NCI-H1694 treated with DMSO at 0.1 percent for 48 hours (cell line): Measurements from ENCODE around the gene INPP5A.
"Not testable (repeated sequence)": the region's sequence is repeated elsewhere in the genome, so short reads cannot be mapped to it uniquely, and the experiment has no call there.

Source experiments
- DNase-seq: peaks from one replicate; lab custom pipeline; 2025; lab: John Stamatoyannopoulos, UW

INPP5A gene

DNA sequence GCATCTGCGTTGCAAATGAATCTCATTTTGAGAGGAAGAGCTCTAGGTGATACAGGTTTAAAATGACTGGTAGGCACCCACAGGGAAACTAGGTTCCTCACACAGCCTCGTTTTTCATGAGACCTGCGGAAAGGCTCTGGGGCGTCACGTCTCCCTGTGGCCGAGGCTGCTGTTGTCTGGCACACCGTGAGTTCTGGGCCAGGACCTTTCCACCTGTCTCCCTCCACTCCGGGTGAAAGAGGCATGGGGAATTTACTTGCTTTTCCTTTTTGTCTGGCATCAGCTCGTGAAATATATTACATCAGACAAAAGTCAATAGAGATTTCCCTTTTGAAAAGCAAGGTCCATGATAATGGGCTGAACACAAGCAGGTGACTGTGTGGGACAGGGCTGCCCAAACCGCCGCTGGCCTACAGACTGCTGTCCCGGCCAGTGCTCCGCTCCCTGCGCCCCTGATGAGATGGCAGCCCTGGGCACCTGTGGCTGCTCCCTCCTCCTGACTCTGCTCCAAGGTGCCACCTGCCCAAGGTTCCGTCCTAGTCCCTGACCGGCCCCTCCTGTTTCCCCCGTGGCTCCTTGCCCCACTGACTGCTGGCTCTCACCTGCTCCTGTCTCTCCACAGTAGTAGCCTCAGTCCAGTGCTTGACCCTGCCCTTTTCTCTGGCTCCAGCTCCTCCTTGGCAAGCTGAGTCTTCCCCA lies 138.8 kb downstream of the INPP5A start:
- no peak for DNase-seq

DNA sequence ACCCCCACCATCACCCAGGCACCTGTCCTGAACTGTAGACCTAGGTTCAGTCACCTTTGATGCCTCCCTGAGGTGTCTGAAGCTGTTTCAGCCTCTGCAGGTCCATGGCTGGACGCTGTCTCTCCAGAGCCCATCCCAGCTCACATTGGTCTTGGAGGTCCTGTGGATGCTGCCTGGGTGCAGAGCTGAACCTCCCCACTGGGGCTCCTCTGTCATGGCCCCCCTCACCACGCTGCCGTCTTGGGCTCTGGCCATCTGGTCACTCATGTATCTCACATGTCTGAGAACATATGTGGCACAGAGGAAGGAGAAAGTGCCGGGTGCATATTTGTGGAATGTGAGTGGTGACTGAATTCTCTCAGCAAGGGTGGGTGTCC lies 139.5 kb downstream of the INPP5A start:
- no peak for DNase-seq

DNA sequence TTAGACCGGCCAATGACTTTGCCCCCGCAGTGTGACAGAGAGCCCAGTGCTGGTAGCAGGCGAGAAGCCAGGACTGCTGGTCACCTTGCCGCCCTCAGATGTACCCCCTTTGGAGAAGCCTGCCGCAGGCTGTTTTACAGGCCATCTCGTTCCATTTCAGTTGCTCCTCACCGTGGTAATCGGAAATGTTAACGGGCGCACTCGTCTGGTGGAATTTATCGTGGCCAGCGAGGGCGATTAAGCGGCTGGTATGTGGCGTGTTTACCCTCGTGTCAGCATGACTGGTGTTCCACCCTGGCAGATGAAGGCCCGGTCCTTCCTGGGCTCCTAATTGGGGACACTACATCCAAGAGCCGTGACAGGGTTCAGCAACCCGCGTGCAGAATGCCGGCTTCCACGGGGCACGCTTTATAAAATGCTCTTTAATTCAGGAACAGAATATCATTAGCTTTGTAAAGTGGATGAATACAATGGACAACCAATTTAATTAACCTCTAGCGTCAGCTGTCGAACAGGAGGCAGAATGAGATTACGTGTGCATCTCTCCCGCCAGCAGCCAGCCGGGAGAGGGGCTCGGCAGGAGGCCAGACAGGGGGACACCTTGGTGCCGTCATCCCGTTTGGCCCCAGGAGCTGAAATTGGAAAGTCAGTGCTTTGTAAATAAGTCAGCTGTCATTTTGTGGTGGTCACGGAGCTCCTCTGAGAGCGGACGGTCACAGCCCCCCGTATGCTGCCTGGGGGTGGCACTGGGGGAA lies 140.1 kb downstream of the INPP5A start:
- no peak for DNase-seq

DNA sequence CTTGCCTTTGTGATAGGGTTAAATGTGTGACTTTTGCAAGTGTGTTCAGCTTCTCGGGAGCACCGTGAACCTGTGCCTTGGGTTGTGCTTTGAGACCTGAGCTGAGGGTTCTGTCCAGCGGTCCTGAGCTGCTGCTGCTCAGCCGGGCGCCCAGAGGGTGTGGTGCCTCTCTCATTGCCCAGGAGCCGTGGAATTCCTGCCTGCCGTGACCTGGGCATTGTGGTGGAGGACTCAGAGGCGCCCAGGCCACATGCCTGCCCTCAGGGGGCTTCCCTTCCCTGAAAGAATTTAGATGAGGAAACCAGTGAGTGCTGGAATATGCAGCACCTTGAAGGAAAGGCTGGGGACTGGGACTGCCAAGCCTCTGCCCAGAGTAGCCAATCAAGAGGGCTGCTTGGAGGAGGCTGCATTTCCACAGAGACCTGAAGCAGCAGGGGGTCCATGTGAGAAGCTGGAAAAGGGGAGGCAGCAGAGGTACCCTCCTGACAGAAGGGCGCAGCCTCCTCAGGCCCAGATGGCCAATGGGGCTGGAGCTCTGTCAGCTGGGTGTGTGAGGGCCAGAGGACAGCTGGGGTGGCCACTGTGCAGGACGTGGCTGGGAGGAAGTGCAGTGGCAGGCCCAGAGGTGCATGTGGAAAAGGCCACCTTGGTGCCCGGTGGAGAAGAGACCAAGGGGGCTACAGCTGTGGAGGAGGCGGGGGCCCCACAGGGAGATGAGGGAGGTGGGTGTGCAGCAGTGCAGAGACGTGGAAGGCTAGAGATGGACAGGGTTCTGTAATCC lies 141.0 kb downstream of the INPP5A start:
- DNase-seq, result no peak

DNA sequence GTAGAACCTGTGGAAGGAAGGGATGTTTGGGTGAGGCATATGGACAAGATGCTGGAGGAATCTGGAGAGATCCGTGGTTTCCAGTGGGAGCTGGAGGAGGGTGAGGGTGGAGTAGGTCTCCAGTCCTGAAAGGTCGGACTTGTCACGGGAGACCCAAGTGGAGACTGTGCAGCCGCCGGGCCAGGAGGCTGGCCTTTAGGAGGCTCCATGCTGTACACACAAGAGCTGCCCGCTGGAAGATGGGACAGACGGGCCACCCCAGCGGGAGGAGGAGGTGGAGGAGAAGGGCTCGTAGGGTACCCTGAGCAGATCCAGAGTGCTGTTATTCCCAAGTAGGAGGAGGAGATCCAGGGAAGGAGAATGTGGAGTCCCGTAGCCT lies 141.6 kb downstream of the INPP5A start:
- DNase-seq, result no peak

DNA sequence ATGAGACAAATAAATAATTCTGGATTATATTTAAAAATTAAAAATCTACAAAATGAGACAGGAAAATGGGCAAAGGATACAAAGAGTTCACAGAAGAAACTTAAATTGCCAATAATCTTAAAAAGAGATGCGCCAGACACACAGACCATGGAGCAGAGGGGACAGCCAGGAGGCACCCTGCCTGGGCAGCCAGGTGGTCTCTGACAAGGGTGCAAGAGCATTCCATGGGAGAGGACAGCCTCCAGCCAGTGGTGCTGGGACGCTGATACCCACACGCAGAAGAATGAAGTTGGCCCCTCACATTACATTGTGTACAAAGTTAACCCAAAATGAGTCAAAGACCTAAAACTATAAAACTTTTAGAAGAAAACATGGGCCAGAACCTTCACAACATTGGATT lies 142.1 kb downstream of the INPP5A start:
- no peak for DNase-seq

DNA sequence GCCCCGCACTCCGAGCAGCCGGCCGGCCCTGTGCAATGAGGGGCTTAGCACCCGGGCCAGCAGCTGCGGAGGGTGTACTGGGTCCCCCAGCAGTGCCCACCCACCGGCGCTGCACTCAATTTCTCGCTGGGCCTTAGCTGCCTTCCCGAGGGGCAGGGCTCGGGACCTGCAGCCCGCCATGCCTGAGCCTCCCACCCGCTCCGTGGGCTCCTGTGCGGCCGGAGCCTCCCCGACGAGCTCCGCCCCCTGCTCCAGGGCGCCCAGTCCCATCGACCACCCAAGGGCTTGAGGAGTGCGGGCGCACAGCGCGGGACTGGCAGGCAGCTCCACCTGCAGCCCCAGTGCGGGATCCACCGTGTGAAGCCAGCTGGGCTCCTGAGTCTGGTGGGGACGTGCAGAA lies 143.2 kb downstream of the INPP5A start:
- DNase-seq, result not testable (repeated sequence)

DNA sequence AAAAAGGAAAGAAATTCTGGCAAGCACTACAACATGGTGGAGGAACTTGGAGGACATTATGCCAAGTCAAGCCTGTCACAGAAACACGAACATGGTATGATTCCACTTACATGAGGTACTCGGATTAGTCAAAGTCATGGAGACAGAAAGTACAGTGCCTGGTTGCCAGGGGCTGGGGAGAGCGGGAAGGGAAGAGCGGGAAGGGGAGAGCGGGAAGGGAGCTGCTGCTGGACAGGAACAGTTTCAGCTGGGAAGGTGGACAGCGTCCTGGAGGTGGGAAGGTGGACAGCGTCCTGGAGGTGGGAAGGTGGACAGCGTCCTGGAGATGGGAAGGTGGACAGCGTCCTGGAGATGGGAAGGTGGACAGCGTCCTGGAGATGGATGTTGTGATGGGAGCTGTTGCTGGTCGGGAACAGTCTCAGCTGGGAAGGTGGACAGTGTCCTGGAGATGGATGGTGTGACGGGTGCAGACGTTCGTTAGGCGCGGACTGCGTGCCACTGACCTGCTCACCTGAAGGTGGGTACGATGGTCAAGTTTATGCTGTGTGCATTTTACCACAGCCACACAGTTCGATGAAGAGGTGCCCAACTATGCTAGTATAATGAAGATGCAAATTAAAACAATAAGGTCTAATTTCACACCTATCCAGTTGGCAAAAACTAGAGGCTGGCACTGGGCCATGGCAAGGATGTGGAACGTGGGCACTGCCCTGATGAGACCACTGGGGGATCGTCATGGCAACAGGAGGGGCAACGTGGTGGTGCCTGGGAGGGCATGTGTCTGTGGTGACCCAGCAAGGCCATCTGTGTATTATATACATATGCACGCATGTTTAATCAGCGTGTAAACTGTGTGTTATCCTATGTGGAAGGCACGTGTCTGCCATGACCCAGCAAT lies 144.5 kb downstream of the INPP5A start:
- DNase-seq, result no peak

DNA sequence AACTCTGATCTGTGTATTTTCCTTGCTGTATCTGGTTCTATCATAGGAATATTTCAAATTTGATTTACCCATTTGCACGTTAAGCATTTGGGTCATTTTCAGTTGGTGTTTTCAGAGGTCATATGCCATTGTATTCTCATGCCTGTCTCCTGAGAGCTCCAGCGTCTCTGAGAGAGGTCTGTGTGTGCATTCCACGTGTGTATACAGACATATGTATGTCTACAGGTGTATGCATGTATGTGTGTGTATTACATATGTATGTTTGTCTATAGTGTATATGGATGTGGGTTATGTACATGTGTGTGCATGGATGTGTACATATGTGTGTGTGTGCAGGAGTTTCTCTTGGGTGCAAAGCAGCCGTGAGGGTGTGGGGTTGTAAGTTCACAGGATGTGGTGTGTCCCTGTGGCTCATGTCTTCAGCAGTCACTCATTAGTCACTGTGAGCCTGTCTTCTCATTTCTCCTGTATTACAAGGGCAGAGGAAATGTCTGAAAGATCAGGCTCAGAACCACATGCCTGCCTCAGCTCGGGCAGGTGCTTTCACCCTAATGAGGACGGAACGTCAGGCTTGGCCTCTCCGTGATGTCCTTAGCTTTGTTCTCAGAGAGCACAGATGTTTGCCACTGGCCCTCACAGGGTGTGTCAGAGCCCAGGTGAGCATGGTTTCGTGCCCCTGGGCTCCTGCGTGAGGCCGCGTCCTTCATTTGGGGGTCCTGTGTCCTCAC lies 146.7 kb downstream of the INPP5A start:
- DNase-seq, result no peak

DNA sequence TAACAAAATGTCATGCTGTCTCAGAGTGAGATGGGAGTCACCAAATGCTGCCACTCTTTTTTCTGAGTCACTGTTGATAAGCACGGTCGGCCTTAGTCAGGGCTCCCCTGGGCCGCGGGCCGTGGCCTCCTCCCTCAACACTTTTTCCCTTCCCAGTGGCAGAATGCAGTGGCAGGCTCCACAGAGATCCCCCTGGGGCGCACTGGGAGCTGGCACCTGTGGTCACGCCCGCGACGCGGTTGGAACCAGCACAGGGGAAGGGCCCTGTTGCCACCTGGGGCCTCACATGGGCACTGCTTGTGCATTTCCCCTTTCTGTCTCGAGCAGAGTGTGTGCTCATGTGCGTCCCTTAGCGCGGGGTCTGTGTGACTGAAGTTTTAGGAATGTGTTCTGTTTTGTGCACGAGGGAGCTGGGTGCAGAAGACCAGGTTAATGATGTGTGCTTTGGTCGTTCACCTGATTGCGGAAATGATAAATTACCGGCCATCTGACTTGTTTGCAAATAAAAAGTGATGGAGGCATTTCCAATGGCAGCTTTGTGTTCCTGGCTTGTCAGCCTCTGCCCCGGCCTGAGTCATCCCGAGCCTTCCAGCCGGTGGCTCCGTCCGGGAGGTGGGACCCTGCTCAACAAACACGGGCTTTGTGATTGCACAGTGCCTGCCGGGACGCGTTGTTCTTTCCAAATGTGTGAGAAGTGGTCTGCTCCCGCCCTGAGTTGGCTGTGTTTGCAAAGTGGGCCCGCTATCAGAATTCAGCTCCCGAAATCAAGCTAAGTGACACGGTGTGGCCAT lies 147.7 kb downstream of the INPP5A start:
- DNase-seq, result no peak

DNA sequence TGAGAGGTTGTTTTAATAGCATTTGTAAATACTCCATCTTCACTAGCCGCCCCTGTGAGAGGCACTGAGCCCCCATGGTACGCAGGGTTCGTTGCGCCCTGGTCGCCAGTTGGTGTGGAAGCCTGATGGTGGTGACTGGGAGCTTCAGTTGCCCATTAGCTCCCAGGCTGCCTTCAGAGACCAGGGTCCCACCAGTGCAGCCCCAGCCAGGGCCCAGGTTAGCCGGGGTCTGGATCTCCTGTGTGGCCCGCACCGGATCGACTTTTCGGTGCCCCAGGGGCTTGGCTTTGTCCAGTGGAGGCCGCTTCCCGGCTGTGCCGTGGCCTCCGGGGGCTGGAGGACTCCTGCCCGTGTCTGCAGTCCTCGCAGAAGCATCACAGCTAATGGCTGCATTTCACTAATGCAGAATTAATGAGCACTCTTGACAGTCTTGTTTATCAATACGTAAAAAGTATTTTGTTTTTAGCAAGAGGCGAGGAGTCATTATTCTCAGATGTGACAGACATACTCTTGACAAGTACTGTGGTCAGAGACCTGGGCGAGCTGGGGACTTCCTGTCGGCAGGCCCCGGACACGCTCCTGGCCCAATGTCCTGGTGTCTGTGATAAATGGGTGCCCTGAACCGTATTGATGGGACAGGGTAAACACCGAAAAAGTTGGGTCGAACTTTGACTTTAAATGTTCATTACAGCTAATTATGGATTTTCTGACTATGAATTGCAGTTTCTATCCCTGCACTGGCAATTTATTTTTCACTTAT lies 148.5 kb downstream of the INPP5A start:
- no peak for DNase-seq

DNA sequence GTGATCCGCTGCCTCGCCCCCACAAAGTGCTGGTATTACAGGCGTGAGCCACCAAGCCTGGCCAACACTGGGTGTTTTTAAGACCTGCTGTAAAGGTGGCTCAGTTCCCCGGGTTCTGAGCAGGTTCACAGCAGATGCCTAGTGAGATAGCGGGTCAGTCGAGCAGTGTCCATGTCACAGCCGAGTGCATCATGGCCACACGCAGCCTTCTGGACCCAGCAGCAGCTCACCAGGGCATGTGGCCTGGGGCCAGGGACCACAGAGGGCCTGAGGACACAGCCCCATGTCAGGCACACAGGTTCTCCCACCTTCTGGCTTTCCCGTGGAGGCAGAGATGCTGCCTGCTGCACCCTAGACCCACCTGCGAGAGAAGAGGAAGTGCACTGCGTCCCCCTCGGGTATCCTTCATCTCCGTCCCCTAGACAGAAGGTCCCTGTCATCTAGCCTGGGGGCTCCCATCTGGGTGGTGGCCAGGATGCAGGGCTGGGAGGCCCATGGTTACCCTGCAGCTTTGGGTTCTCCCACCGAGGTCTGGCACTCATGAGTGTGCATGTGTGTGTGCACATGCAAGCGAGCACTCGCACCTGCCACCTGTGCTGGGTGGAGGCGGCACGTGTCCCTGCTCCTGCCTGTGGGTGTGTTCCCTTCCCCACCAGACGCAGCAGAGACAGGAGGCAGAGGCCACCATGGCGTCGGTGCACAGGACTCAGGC lies 149.8 kb downstream of the INPP5A start:
- DNase-seq, result no peak

DNA sequence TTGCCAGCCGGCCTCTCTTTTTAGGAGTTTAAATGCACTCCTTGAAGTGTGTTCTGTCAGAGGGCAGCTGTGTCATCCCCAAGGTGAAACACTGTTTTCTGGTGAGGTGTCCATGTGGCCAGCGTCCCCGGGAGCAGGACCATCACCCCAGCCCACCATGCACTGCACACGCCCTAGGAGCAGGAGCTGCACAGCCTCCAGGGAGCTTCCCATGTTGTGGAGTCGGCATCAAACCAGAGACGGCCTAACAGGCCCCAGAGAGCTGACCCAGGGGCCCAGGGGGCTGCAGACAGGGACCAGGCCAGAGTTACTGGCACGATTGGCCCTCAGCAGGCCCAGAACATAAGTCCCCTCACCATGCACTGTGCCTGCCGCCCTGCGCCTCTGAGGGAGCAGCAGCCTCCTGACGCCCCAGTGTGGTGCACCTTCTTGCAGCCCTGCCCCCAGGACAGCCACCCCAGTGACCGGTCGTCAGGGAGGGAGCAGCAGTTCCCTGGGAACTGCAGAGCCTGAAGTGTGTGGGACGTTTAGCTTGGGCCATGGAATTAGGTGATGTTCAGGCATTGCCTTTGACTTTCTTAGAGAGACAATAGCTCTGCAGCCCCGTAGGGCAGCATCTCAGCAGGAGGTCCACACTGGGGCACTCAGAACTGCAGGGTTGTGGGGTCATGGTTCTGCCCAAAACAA lies 150.4 kb downstream of the INPP5A start:
- DNase-seq, result no peak

DNA sequence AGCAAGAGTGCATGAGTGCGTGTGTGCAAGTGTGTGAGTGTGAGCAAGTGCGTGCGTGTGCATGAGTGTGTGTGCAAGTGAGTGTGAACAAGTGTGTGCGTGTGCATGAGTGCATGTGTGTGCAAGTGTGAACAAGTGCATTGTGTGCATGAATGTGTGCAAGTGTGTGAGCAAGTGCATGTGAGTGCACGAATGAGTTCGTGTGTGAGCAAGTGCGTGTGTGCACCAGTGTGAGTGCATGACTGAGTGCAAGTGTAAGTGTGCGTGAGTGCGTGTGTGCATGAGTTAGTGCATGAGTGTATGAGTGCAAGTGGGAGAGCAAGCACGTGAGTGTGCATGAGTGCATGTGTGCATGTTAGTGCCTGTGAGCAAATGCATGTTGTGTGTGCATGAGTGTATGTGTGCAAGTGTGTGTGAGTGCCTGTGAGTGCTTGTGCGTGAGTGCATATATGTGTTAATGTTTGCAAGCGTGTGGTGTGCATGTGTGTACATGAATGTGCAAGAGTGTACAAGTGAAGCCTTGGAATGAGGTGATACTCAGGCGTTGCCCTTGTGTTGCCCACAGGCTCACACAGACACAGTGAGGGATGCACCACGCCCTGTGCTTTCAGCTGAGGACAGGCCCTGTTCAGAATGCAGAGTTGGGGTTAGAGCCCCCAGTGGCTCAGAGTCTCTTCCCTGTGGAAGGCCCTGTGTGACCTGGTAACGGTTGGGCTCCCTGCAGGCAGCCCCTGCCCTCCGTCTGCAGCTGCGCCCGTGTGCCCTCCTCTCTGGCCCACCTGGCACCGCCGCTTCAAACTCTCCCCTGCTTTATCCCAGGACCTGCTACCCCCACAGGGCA lies 151.2 kb downstream of the INPP5A start:
- DNase-seq, result no peak

DNA sequence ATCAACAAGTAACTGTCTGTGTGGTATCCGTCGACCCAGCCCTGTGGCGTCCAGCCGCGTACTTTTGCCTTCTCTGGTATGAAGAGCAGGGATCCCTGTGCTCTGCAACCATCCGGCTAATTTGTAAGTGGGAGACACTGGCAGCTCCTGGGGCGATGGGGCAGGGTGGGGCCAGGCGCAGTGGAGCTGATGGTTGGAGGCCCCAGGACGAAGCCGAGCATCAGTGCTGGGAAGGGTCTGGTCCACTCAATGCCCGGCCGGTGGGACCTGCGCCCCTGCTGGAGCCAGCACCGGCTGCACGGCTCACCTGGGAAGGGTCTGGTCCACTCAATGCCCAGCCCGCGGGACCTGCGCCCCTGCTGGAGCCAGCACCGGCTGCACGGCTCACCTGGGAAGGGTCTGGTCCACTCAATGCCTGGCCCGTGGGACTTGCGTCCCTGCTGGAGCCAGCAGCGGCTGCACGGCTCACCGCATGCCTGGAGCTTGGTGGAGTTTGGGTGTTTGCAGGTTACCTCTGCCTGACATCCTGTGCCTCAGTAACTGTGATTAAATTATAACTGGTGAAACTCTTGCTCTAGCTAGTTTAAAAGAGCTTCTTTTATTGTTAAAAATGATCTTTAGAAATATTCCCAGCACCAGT lies 152.3 kb downstream of the INPP5A start:
- DNase-seq, result no peak

DNA sequence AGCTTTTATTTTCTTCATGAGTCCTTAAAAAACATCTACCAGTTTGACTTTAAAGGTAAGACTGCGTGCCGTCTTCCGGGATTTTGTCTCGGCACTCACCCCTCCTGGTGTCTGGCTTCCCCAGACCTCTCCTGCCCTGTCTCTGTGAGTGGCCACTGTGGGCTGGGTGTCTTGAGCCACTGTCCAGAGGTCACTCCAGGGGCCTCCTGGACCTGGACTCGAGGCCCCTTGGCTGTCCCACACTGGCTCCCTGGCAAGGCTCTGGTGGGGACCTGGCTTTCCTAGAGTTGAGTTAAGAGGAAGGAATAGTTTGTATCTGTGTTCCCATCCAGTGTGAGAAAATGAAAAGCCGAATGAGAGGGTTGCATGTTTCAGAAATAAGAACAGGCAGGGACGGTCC lies 152.8 kb downstream of the INPP5A start:
- no peak for DNase-seq
